HepG2 (cell line): Measurements from ENCODE around the gene ADCY1. TPM values are rescaled to one million over a fixed set of nuclear protein-coding genes. Genes with fewer than 3 reads are reported as not detected.

Experiments used
- ATAC-seq: fragments of 200-7000 bp; cut with Tn5 transposase; 3 replicates; pipeline ENCODE4 v1.9.1; 2020; ENCODE audit warnings: mild to moderate bottlenecking, moderate library complexity
- BruUV-seq: library from RNA; stranded (reverse); fragments of 400-500 nt; replicated peaks from 2 replicates; lab custom pipeline; 2021; lab: Mats Ljungman, UMichigan
- CTCF ChIA-PET: fragments of 300-600 bp; formaldehyde crosslinking; extraction: SDS; loops from one replicate; lab custom pipeline; 2021; ENCODE audit warnings: low total read pairs, inconsistent platforms, low intra/inter-chr PET ratio; lab: Yijun Ruan, JAX
- POLR2A ChIA-PET: fragments of 350-600 bp; sonication (Branson Sonifier 250); formaldehyde crosslinking; loops from one replicate; lab custom pipeline; 2020; ENCODE audit warnings: antibody characterized with exemption, inconsistent platforms; lab: Yijun Ruan, JAX
- DNase-seq: peaks from one replicate; pipeline ENCODE4 v3.0.0-alpha.2; 2015; ENCODE audit warnings: low spot score
- FAIRE-seq: peaks from 3 replicates; lab custom pipeline; 2011; peaks lifted over from hg19 to GRCh38; lab: Jason Lieb, UNC
- H2AFZ ChIP-seq: one replicate; pipeline ENCODE4 v1.6.1; 2011; ENCODE audit warnings: low read length, inconsistent platforms
- H3K27ac ChIP-seq: fragments of 300-600 bp; 3 replicates; pipeline ENCODE4 v1.8.0; 2011; ENCODE audit warnings: mixed run types, mild to moderate bottlenecking, mixed read lengths, low read length, inconsistent platforms; ENCODE audit not compliant: insufficient read depth; ENCODE audit errors: extremely low read length
- H3K27me3 ChIP-seq, 2 experiments: fragments of 200-600 bp in 1 of 2; 2 replicates in 1 of 2; 3 replicates in 1 of 2; pipeline versions ENCODE4 v1.6.0 to v1.8.0; 2011; ENCODE audit warnings: low read length in 2 of 2, mild to moderate bottlenecking in 2 of 2, moderate library complexity in 2 of 2, inconsistent platforms in 1 of 2; ENCODE audit not compliant: insufficient read depth in 2 of 2, control insufficient read depth in 1 of 2
- H3K36me3 ChIP-seq, 2 experiments: fragments of 200-600 bp in 1 of 2; replicated peaks in 1 of 2; 2 replicates in 1 of 2; 3 replicates in 1 of 2; pipeline versions ENCODE4 v1.5.1 to v1.8.0; 2011; ENCODE audit warnings: low read length in 2 of 2, inconsistent platforms in 1 of 2; ENCODE audit not compliant: insufficient read depth in 2 of 2, control insufficient read depth in 1 of 2
- H3K4me1 ChIP-seq: 2 replicates; pipeline ENCODE4 v1.5.1; 2012; ENCODE audit warnings: low read length, inconsistent platforms; ENCODE audit not compliant: insufficient read depth
- H3K4me2 ChIP-seq: 2 replicates; pipeline ENCODE4 v1.6.0; 2011; ENCODE audit warnings: low read depth, low read length, inconsistent platforms
- H3K4me3 ChIP-seq, 3 experiments: fragments of 200-600 bp in 1 of 3; sonication (generic), shearing (Covaris generic) in 1 of 3; replicated peaks in 1 of 3; 2 replicates each; pipeline ENCODE4 v1.5.1; 2011 to 2016; ENCODE audit warnings: low read length in 3 of 3, inconsistent platforms in 2 of 3, low read depth in 2 of 3, mild to moderate bottlenecking in 2 of 3, control low read depth in 1 of 3, mixed read lengths in 1 of 3; ENCODE audit not compliant: insufficient read depth in 1 of 3
- H3K79me2 ChIP-seq: one replicate; pipeline ENCODE4 v1.6.1; 2011; ENCODE audit warnings: low read length, inconsistent platforms; ENCODE audit not compliant: insufficient read depth
- H3K9ac ChIP-seq: 2 replicates; pipeline ENCODE4 v1.6.0; 2011; ENCODE audit warnings: mild to moderate bottlenecking, low read depth, low read length, inconsistent platforms; ENCODE audit not compliant: insufficient read depth
- H3K9me3 ChIP-seq: 2 replicates; pipeline ENCODE4 v1.5.1; 2012; ENCODE audit warnings: mild to moderate bottlenecking, low read length
- H4K20me1 ChIP-seq: 2 replicates; pipeline ENCODE4 v1.6.0; 2011; ENCODE audit warnings: inconsistent platforms, mild to moderate bottlenecking, low read length, moderate library complexity; ENCODE audit not compliant: insufficient read depth
- AHR ChIP-seq: IDR thresholded peaks from 2 replicates; pipeline ENCODE4 v1.6.1; 2018; ENCODE audit warnings: missing genetic modification reagents, missing compliant biosample characterization
- GZF1 ChIP-seq: sonication (generic); formaldehyde crosslinking; IDR thresholded peaks from 2 replicates; pipeline ENCODE4 v1.5.1; 2020; ENCODE audit warnings: mild to moderate bottlenecking, missing genetic modification reagents
- JUN ChIP-seq: sonication (generic); formaldehyde crosslinking; IDR thresholded peaks from 2 replicates; pipeline ENCODE4 v1.4.0; 2020; ENCODE audit warnings: mild to moderate bottlenecking, missing genetic modification reagents
- NFIC ChIP-seq: IDR thresholded peaks from 2 replicates; pipeline ENCODE4 v1.6.1; 2012; ENCODE audit warnings: mild to moderate bottlenecking, low read length, inconsistent platforms
- PRDM4 ChIP-seq: sonication (generic); formaldehyde crosslinking; IDR thresholded peaks from 2 replicates; pipeline ENCODE4 v1.9.0; 2021; ENCODE audit warnings: missing genetic modification reagents, borderline replicate concordance
- SMAD3 ChIP-seq: sonication (generic); formaldehyde crosslinking; IDR thresholded peaks from 2 replicates; pipeline ENCODE4 v1.4.0; 2020; ENCODE audit warnings: missing genetic modification reagents
- SSRP1 ChIP-seq: IDR thresholded peaks from 2 replicates; pipeline ENCODE4 v1.6.1; 2016; ENCODE audit warnings: control low read depth
- ZNF224 ChIP-seq: sonication (generic); formaldehyde crosslinking; IDR thresholded peaks from 2 replicates; pipeline ENCODE4 v1.5.0; 2020; ENCODE audit warnings: mild to moderate bottlenecking, missing genetic modification reagents
- ZNF350 ChIP-seq: sonication (generic); formaldehyde crosslinking; IDR thresholded peaks from 2 replicates; pipeline ENCODE4 v1.4.0; 2020; ENCODE audit warnings: mild to moderate bottlenecking, low read depth, missing genetic modification reagents, borderline replicate concordance
- ZNF614 ChIP-seq: IDR thresholded peaks from 2 replicates; pipeline ENCODE4 v1.6.1; 2018; ENCODE audit warnings: missing biosample characterization, missing genetic modification reagents, inconsistent platforms, borderline replicate concordance
- ZSCAN31 ChIP-seq: sonication (generic); formaldehyde crosslinking; IDR thresholded peaks from 2 replicates; pipeline ENCODE4 v1.5.0; 2020; ENCODE audit warnings: low read depth, mild to moderate bottlenecking, missing genetic modification reagents
- WGBS: methylation state at CpG from one replicate; pipeline ENCODE4 v1.1.6; 2017; ENCODE audit warnings: low lambda C conversion rate; 5-methylcytosine and 5-hydroxymethylcytosine counted together
- in situ Hi-C: cut with HindIII; loops from 2 replicates; pipeline ENCODE4 v1.10.0; 2017; ENCODE audit warnings: low pct_unique_long_range_greater_than_20kb; ENCODE audit not compliant: extremely low pct_ligation_motif_present
- intact Hi-C: fragments of 100-400 bp; cut with micrococcal nuclease; formaldehyde crosslinking; loops from one replicate; pipeline ENCODE4 v1.10.0; 2022; ENCODE audit not compliant: unreplicated experiment
- polyA plus RNA-seq, 8 experiments: library from polyadenylated mRNA; depleted of rRNA in 3 of 8; stranded (reverse) in 7 of 8; unstranded in 1 of 8; fragments of >200 nt; fragmentation: Illumina TruSeq in 4 of 8; extraction: Trizol in 4 of 8; gene quantifications; 2 replicates each; pipeline versions ENCODE4 v1.2.1 to v1.2.3, GENCODE V29; 2011 to 2016; ENCODE audit warnings: low read depth in 4 of 8, missing spikeins in 1 of 8, mixed read lengths in 1 of 8; ENCODE audit not compliant: insufficient read depth in 1 of 8
- total RNA-seq, 5 experiments: library from RNA; depleted of rRNA; stranded (reverse); fragments of >200 nt; fragmentation: Illumina TruSeq; extraction: Trizol; gene quantifications; 2 replicates each; pipeline ENCODE4 v1.2.3, GENCODE V29; 2016; ENCODE audit warnings: low read depth in 1 of 5
- TF ChIP-seq, protein P1 (sequence below): sonication (generic); formaldehyde crosslinking; IDR thresholded peaks from 2 replicates; pipeline ENCODE4 v1.4.0; 2020; ENCODE audit warnings: mild to moderate bottlenecking, missing genetic modification reagents
- TF ChIP-seq, protein P2 (sequence below): sonication (generic); formaldehyde crosslinking; IDR thresholded peaks from one replicate; pipeline ENCODE4 v1.5.1; 2020; ENCODE audit warnings: mild to moderate bottlenecking, missing genetic modification reagents; ENCODE audit errors: not compliant biosample characterization

The ADCY1 gene
- total and polyA plus RNA-seq, 2 of the 13 experiments (the other 11 are each of a cell fraction or from before 2014, with no cell fraction given), result 0.80 to 1.2 TPM

GRCh38 chr7:45609180-45609579 lies 35.0 kb downstream of the ADCY1 start:
- 69% methylated on average over 9 of the region's 16 CpGs for WGBS
- ChIA-PET POLR2A (no interaction called here), CTCF (no interaction called here)
- H3K4me1 ChIP-seq, result no peaks in the 10 kb centered on the region
- no peak overlapping the region for H3K27ac ChIP-seq
- FAIRE-seq (no peak), ATAC-seq (no peak), DNase-seq (no peak)
- H2AFZ ChIP-seq, result no peak overlapping the region
- H3K9me3 ChIP-seq, result peaks cover 5% of the 10 kb centered on the region; the same call in 1 of the 2 replicates
- H3K4me3 ChIP-seq, result no peak overlapping the region
- no TSS peak for BruUV-seq
- no peaks in the 10 kb centered on the region for H4K20me1 ChIP-seq
- H3K27me3 ChIP-seq, result no peaks in the 10 kb centered on the region
- H3K36me3 ChIP-seq, result no peaks in the 10 kb centered on the region
- H3K4me2 ChIP-seq, result no peak overlapping the region
- intact Hi-C loops, result no loop called here
- TF ChIP-seq GZF1 (CRISPR knock-in tag) (no peak), SSRP1 (no peak), SMAD3 (CRISPR knock-in tag) (no peak), PRDM4 (CRISPR knock-in tag) (no peak), NFIC (no peak), ZNF224 (CRISPR knock-in tag) (no peak), JUN (no peak), AHR (CRISPR knock-in tag) (no peak), ZNF350 (CRISPR knock-in tag) (no peak), ZNF614 (CRISPR knock-in tag) (no peak), ZSCAN31 (no peak)
- TF ChIP-seq, protein P1, sequence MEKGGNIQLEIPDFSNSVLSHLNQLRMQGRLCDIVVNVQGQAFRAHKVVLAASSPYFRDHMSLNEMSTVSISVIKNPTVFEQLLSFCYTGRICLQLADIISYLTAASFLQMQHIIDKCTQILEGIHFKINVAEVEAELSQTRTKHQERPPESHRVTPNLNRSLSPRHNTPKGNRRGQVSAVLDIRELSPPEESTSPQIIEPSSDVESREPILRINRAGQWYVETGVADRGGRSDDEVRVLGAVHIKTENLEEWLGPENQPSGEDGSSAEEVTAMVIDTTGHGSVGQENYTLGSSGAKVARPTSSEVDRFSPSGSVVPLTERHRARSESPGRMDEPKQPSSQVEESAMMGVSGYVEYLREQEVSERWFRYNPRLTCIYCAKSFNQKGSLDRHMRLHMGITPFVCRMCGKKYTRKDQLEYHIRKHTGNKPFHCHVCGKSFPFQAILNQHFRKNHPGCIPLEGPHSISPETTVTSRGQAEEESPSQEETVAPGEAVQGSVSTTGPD (CRISPR knock-in tag), result no peak
- TF ChIP-seq, protein P2, sequence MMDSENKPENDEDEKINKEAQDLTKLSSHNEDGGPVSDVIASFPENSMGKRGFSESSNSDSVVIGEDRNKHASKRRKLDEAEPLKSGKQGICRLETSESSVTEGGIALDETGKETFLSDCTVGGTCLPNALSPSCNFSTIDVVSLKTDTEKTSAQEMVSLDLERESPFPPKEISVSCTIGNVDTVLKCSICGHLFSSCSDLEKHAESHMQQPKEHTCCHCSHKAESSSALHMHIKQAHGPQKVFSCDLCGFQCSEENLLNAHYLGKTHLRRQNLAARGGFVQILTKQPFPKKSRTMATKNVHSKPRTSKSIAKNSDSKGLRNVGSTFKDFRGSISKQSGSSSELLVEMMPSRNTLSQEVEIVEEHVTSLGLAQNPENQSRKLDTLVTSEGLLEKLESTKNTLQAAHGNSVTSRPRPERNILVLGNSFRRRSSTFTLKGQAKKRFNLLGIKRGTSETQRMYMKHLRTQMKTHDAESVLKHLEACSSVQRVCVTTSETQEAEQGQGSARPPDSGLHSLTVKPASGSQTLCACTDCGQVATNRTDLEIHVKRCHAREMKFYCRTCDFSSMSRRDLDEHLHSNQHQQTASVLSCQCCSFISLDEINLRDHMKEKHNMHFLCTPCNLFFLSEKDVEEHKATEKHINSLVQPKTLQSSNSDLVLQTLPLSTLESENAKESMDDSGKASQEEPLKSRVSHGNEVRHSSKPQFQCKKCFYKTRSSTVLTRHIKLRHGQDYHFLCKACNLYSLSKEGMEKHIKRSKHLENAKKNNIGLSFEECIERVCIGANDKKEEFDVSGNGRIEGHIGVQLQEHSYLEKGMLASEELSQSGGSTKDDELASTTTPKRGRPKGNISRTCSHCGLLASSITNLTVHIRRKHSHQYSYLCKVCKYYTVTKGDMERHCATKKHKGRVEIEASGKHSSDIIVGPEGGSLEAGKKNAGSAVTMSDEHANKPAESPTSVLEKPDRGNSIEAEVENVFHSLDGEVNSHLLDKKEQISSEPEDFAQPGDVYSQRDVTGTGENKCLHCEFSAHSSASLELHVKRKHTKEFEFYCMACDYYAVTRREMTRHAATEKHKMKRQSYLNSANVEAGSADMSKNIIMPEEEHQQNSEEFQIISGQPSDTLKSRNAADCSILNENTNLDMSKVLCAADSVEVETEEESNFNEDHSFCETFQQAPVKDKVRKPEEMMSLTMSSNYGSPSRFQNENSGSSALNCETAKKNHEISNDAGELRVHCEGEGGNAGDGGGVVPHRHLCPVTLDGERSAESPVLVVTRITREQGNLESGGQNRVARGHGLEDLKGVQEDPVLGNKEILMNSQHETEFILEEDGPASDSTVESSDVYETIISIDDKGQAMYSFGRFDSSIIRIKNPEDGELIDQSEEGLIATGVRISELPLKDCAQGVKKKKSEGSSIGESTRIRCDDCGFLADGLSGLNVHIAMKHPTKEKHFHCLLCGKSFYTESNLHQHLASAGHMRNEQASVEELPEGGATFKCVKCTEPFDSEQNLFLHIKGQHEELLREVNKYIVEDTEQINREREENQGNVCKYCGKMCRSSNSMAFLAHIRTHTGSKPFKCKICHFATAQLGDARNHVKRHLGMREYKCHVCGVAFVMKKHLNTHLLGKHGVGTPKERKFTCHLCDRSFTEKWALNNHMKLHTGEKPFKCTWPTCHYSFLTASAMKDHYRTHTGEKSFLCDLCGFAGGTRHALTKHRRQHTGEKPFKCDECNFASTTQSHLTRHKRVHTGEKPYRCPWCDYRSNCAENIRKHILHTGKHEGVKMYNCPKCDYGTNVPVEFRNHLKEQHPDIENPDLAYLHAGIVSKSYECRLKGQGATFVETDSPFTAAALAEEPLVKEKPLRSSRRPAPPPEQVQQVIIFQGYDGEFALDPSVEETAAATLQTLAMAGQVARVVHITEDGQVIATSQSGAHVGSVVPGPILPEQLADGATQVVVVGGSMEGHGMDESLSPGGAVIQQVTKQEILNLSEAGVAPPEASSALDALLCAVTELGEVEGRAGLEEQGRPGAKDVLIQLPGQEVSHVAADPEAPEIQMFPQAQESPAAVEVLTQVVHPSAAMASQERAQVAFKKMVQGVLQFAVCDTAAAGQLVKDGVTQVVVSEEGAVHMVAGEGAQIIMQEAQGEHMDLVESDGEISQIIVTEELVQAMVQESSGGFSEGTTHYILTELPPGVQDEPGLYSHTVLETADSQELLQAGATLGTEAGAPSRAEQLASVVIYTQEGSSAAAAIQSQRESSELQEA (CRISPR knock-in tag), result no peak
- no peaks in the 10 kb centered on the region for H3K79me2 ChIP-seq
- in situ Hi-C loops, result no loop called here
- no peak overlapping the region for H3K9ac ChIP-seq
